HEK293 (cell line): ENCODE results near the gene RPL19.

Experiments used
- PBX3 ChIP-seq: sonication (generic); formaldehyde crosslinking; IDR thresholded peaks from 2 replicates; pipeline ENCODE4 v1.8.1; 2022; ENCODE audit warnings: mild to moderate bottlenecking, moderate library complexity, missing genetic modification reagents
- SALL2 ChIP-seq: fragments of 450-650 bp; formaldehyde crosslinking; IDR thresholded peaks from 2 replicates; pipeline ENCODE4 v1.5.0; 2017; ENCODE audit warnings: missing biosample characterization, mild to moderate bottlenecking, missing genetic modification characterization, borderline replicate concordance
- ZNF146 ChIP-seq: fragments of 450-650 bp; formaldehyde crosslinking; IDR thresholded peaks from 2 replicates; pipeline ENCODE4 v1.5.1; 2016; ENCODE audit warnings: missing biosample characterization, missing genetic modification characterization
- ZNF324 ChIP-seq: fragments of 450-650 bp; formaldehyde crosslinking; IDR thresholded peaks from 2 replicates; pipeline ENCODE4 v1.5.1; 2016; ENCODE audit warnings: missing biosample characterization, missing genetic modification characterization
- ZNF449 ChIP-seq: fragments of 450-650 bp; formaldehyde crosslinking; IDR thresholded peaks from 2 replicates; pipeline ENCODE4 v1.5.1; 2017; ENCODE audit warnings: missing biosample characterization, mild to moderate bottlenecking, missing genetic modification characterization, moderate library complexity
- ZNF488 ChIP-seq: fragments of 450-650 bp; formaldehyde crosslinking; IDR thresholded peaks from 2 replicates; pipeline ENCODE4 v1.5.1; 2016; ENCODE audit warnings: missing biosample characterization, missing genetic modification characterization
- TF ChIP-seq, protein P1 (sequence below): fragments of 450-650 bp; formaldehyde crosslinking; IDR thresholded peaks from 2 replicates; pipeline ENCODE4 v1.5.1; 2017; ENCODE audit warnings: missing biosample characterization, missing genetic modification characterization
- TF ChIP-seq, protein P2 (sequence below): fragments of 450-650 bp; formaldehyde crosslinking; IDR thresholded peaks from 2 replicates; pipeline ENCODE4 v1.5.1; 2016; ENCODE audit warnings: missing biosample characterization, missing genetic modification characterization

GRCh38 chr17:39191750-39192510, 8.2 kb upstream of the RPL19 start:
- TF ChIP-seq, protein P1, sequence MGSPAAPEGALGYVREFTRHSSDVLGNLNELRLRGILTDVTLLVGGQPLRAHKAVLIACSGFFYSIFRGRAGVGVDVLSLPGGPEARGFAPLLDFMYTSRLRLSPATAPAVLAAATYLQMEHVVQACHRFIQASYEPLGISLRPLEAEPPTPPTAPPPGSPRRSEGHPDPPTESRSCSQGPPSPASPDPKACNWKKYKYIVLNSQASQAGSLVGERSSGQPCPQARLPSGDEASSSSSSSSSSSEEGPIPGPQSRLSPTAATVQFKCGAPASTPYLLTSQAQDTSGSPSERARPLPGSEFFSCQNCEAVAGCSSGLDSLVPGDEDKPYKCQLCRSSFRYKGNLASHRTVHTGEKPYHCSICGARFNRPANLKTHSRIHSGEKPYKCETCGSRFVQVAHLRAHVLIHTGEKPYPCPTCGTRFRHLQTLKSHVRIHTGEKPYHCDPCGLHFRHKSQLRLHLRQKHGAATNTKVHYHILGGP, result no peak
- TF ChIP-seq PBX3 (CRISPR knock-in tag) (no peak), ZNF488 (tag by site-specific recombination) (no peak), ZNF449 (tag by site-specific recombination) (no peak), SALL2 (tag by site-specific recombination) (no peak), ZNF324 (tag by site-specific recombination) (no peak), ZNF146 (tag by site-specific recombination) (no peak)
- TF ChIP-seq, protein P2, sequence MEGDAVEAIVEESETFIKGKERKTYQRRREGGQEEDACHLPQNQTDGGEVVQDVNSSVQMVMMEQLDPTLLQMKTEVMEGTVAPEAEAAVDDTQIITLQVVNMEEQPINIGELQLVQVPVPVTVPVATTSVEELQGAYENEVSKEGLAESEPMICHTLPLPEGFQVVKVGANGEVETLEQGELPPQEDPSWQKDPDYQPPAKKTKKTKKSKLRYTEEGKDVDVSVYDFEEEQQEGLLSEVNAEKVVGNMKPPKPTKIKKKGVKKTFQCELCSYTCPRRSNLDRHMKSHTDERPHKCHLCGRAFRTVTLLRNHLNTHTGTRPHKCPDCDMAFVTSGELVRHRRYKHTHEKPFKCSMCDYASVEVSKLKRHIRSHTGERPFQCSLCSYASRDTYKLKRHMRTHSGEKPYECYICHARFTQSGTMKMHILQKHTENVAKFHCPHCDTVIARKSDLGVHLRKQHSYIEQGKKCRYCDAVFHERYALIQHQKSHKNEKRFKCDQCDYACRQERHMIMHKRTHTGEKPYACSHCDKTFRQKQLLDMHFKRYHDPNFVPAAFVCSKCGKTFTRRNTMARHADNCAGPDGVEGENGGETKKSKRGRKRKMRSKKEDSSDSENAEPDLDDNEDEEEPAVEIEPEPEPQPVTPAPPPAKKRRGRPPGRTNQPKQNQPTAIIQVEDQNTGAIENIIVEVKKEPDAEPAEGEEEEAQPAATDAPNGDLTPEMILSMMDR (tag by site-specific recombination), result no peak
